T-helper 1 cell (primary cell): ENCODE results near the gene SEMA3E.

ENCODE experiments used
- DNase-seq, 5 donors: peaks; one replicate each; pipeline ENCODE4 v3.0.0-alpha.2; 2012 to 2020

Gene SEMA3E

GRCh38 chr7:83337050-83337449, 311.9 kb downstream of the SEMA3E start:
- DNase-seq = no peak

GRCh38 chr7:83326223-83326622, 322.7 kb downstream of the SEMA3E start:
- no peak for DNase-seq

- no peak for DNase-seq
Observed at GRCh38 chr7:83325083-83325482, 323.9 kb downstream of the SEMA3E start.

GRCh38 chr7:83324596-83324995, 324.3 kb downstream of the SEMA3E start:
- DNase-seq = no peak

GRCh38 chr7:83321011-83321410, 327.9 kb downstream of the SEMA3E start:
- no peak for DNase-seq

GRCh38 chr7:83313931-83314330, 335.0 kb downstream of the SEMA3E start:
- DNase-seq = no peak
